Measurements from ENCODE around the gene GON7.

GON7 gene

DNA sequence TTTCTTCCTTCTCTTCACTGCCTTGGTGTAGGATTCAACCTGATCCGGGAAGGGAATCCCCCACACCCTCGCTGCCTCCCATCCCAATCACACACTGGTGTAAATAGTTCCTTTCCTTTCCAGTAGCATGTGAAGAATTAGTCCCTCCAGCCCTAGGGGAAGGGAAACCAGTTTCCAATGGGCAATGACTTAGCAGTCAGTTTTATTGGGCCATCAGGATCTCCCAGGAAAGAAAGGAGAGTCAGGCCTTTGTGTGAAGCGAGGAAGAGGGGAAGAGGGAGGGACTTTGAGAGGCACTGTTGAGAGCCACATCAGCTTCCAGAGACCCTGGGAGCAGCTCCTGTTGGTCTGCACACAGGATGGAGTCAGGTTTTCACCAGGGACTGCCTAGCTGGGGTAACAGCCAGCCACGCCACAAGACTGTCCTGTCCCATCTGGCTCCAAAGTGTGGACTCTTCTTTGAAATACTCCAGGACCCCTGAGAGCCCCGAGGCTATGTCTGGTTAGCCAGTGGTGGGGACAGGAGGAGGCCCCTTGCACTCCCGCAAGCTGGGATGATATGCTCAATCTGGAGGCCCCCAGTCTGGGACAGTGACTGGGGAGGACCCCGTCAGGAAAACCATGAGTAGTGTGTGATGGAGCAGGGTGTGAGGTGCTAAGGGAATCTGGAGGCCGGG is 50.0 kb downstream of the GON7 start:
- no peak for FAIRE-seq

GRCh38 chr14:93155667-93156066 is 51.2 kb downstream of the GON7 start:
- no peak for FAIRE-seq

- FAIRE-seq, result no peak
Observed at GRCh38 chr14:93153121-93153520, 53.7 kb downstream of the GON7 start.
